Type B pancreatic cell (in vitro differentiated cells): ENCODE results near the gene SMOC2. TPM values are rescaled to one million over a fixed set of nuclear protein-coding genes. Genes with fewer than 3 reads are reported as not detected.

Source experiments
- DNase-seq: peaks from one replicate; pipeline ENCODE4 v3.0.0; 2021; ENCODE audit warnings: mixed read lengths; ENCODE audit not compliant: unreplicated experiment; ENCODE audit errors: extremely low spot score
- H3K27ac Mint-ChIP-seq: 2 replicates; pipeline ENCODE4 v1.8.0; 2021; ENCODE audit warnings: mild to moderate bottlenecking, mixed read lengths
- H3K27me3 Mint-ChIP-seq: 2 replicates; pipeline ENCODE4 v1.8.0; 2021; ENCODE audit warnings: mixed read lengths
- H3K36me3 Mint-ChIP-seq: 2 replicates; pipeline ENCODE4 v1.8.0; 2021; ENCODE audit warnings: mixed read lengths
- H3K4me1 Mint-ChIP-seq: one replicate; pipeline ENCODE4 v1.8.0; 2021; ENCODE audit warnings: mixed read lengths; ENCODE audit not compliant: unreplicated experiment
- H3K4me3 Mint-ChIP-seq: 2 replicates; pipeline ENCODE4 v1.8.0; 2021; ENCODE audit warnings: mild to moderate bottlenecking, mixed read lengths
- H3K9me3 Mint-ChIP-seq: 2 replicates; pipeline ENCODE4 v1.8.0; 2021; ENCODE audit warnings: mixed read lengths
- CTCF ChIP-seq: fragments of 200-600 bp; sonication (generic); conservative IDR thresholded peaks from 2 replicates; pipeline ENCODE4 v1.5.0; 2021; ENCODE audit warnings: antibody characterized with exemption, mild to moderate bottlenecking
- total RNA-seq: library from RNA; stranded (reverse); gene quantifications from 2 replicates; pipeline ENCODE4 v1.2.1, GENCODE V29; 2021; ENCODE audit warnings: low replicate concordance

Gene SMOC2
- total RNA-seq, 1 donor from 2014 or later, result 18.9 TPM

GRCh38 chr6:168507730-168508129 lies 66.7 kb downstream of the SMOC2 start:
- no peak for TF ChIP-seq CTCF
- H3K4me1 Mint-ChIP-seq, result no peaks in the 10 kb centered on the region
- H3K36me3 Mint-ChIP-seq, result no peaks in the 10 kb centered on the region
- no peak overlapping the region for H3K4me3 Mint-ChIP-seq
- DNase-seq, result no peak
- no peaks in the 10 kb centered on the region for H3K9me3 Mint-ChIP-seq
- H3K27ac Mint-ChIP-seq, result no peak overlapping the region
- H3K27me3 Mint-ChIP-seq, result peaks cover 15% of the 10 kb centered on the region

DNA sequence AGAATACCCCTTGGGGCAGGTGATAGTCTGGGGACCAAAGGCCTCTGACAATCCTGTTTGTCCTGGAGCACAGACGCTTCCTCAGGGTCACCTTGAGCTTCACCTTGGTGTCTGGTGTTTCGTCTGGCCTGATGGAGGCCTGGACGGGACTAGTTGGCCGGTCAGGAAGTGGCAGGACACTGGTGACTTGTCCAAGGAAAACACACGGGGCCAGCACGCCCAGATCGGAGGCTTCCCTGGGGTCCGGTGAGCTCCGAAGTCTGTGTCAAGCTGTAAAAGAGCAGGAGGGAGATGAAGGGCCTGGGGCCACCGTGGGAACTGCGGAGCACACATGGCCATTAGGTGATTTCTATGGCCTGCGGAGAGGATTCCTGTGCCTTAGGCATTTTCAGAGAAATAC lies 67.9 kb downstream of the SMOC2 start:
- no peak for DNase-seq
- Mint-ChIP-seq H3K27ac (no peak overlapping the region), H3K4me3 (no peak overlapping the region)

GRCh38 chr6:168513766-168514165 lies 72.8 kb downstream of the SMOC2 start:
- Mint-ChIP-seq H3K27ac (no peak overlapping the region), H3K27me3 (peaks cover 13% of the 10 kb centered on the region), H3K4me3 (no peak overlapping the region), H3K9me3 (no peaks in the 10 kb centered on the region), H3K36me3 (no peaks in the 10 kb centered on the region), H3K4me1 (no peaks in the 10 kb centered on the region)
- no peak for DNase-seq
- TF ChIP-seq CTCF, result no peak

More for the DNA sequence above, 67.9 kb downstream of the SMOC2 start:
- no peak for TF ChIP-seq CTCF
- H3K4me1 Mint-ChIP-seq, result no peaks in the 10 kb centered on the region
- H3K27me3 Mint-ChIP-seq, result peaks cover 15% of the 10 kb centered on the region
- no peaks in the 10 kb centered on the region for H3K36me3 Mint-ChIP-seq
- H3K9me3 Mint-ChIP-seq, result no peaks in the 10 kb centered on the region

DNA sequence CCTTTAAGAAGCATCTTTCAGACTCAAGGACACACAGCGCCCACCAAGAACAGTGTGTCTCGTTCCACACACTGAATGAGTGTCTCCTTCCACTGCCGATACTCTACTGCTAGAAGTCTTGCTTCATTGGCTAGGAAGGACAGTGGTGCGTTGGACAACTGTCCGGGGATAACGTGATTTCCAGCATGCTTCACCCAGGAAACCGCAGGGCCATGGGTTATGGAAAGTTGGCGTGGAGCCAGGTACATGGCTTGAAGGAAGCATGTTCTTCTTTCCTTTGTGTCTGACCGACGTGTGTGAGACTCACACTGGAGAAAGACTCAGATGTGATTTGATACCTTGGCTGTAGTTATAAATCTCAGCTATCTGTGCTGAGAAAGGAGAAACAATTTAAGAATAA lies 73.2 kb downstream of the SMOC2 start:
- DNase-seq, result no peak
- no peak for TF ChIP-seq CTCF
- no peak overlapping the region for H3K4me3 Mint-ChIP-seq
- H3K27me3 Mint-ChIP-seq, result peaks cover 13% of the 10 kb centered on the region
- no peaks in the 10 kb centered on the region for H3K36me3 Mint-ChIP-seq
- no peaks in the 10 kb centered on the region for H3K9me3 Mint-ChIP-seq
- H3K4me1 Mint-ChIP-seq, result no peaks in the 10 kb centered on the region
- no peak overlapping the region for H3K27ac Mint-ChIP-seq

DNA sequence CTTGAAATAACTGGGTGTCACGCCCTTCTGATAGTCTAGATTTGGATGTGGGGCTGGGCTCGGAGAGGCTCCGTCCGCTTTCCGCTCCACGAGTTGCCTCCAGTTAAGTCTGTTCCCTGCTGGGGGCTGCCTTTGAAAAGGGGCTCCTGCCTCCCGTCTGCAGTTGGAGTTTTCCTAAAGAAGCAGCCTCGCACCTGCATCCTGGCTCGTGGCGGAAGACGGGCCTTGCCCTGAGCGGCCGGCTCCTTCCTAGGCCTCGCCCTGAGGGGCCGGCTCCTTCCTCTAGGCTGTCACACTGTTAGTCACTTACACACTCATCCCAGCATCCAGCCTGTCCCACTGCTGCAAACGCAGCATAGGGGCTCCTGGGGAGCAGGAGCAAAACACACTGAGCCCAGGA lies 74.4 kb downstream of the SMOC2 start:
- peaks cover 6% of the 10 kb centered on the region for H3K27me3 Mint-ChIP-seq
- no peaks in the 10 kb centered on the region for H3K4me1 Mint-ChIP-seq
- H3K36me3 Mint-ChIP-seq, result no peaks in the 10 kb centered on the region
- DNase-seq, result no peak
- no peak for TF ChIP-seq CTCF
- no peaks in the 10 kb centered on the region for H3K9me3 Mint-ChIP-seq
- H3K4me3 Mint-ChIP-seq, result no peak overlapping the region
- no peak overlapping the region for H3K27ac Mint-ChIP-seq
